HG02798 (cell line): ENCODE measurements around the gene MAP2K3.
"Not testable (repeated sequence)": the region's sequence is repeated elsewhere in the genome, so short reads cannot be mapped to it uniquely, and the experiment has no call there.

ENCODE experiments used
- ATAC-seq: cut with Tn5 transposase; IDR thresholded peaks from one replicate; pipeline ENCODE4 v1.9.1; 2021; ENCODE audit warnings: mild to moderate bottlenecking; ENCODE audit not compliant: unreplicated experiment, poor library complexity

Gene MAP2K3

GRCh38 chr17:21320430-21320829, 35.9 kb downstream of the MAP2K3 start:
- not testable (repeated sequence) for ATAC-seq

- ATAC-seq = not testable (repeated sequence)
Observed at GRCh38 chr17:21321061-21321460, 36.5 kb downstream of the MAP2K3 start.

- ATAC-seq = not testable (repeated sequence)
Observed at GRCh38 chr17:21321744-21322191, 37.3 kb downstream of the MAP2K3 start.

GRCh38 chr17:21323257-21324111, 39.0 kb downstream of the MAP2K3 start:
- not testable (repeated sequence) for ATAC-seq

GRCh38 chr17:21324741-21325140, 40.2 kb downstream of the MAP2K3 start:
- ATAC-seq = not testable (repeated sequence)

GRCh38 chr17:21327921-21328320, 43.4 kb downstream of the MAP2K3 start:
- not testable (repeated sequence) for ATAC-seq

- not testable (repeated sequence) for ATAC-seq
Observed at GRCh38 chr17:21328778-21329177, 44.3 kb downstream of the MAP2K3 start.

- no peak for ATAC-seq
Observed at GRCh38 chr17:21330436-21331160, 46.1 kb downstream of the MAP2K3 start.

GRCh38 chr17:21336541-21337294, 52.2 kb downstream of the MAP2K3 start:
- ATAC-seq = not testable (repeated sequence)

- not testable (repeated sequence) for ATAC-seq
Observed at GRCh38 chr17:21337981-21338625, 53.6 kb downstream of the MAP2K3 start.

GRCh38 chr17:21339011-21339410, 54.5 kb downstream of the MAP2K3 start:
- ATAC-seq = no peak

- ATAC-seq = not testable (repeated sequence)
Observed at GRCh38 chr17:21339571-21339970, 55.1 kb downstream of the MAP2K3 start.

- not testable (repeated sequence) for ATAC-seq
Observed at GRCh38 chr17:21340407-21340806, 55.9 kb downstream of the MAP2K3 start.

- ATAC-seq = not testable (repeated sequence)
Observed at GRCh38 chr17:21341279-21341678, 56.8 kb downstream of the MAP2K3 start.

GRCh38 chr17:21341925-21342540, 57.5 kb downstream of the MAP2K3 start:
- not testable (repeated sequence) for ATAC-seq

GRCh38 chr17:21343061-21343949, 58.8 kb downstream of the MAP2K3 start:
- not testable (repeated sequence) for ATAC-seq

- ATAC-seq = not testable (repeated sequence)
Observed at GRCh38 chr17:21344801-21345200, 60.3 kb downstream of the MAP2K3 start.

GRCh38 chr17:21345236-21345635, 60.7 kb downstream of the MAP2K3 start:
- no peak for ATAC-seq
